SH-SY5Y (cell line): ENCODE measurements around the gene OR1S1.

Experiments used
- GATA2 ChIP-seq: IDR thresholded peaks from 2 replicates; pipeline ENCODE4 v1.6.1; 2011; ENCODE audit warnings: mild to moderate bottlenecking, low read depth, low read length
- GATA3 ChIP-seq: IDR thresholded peaks from 2 replicates; pipeline ENCODE4 v1.6.1; 2011; ENCODE audit warnings: low read depth, mild to moderate bottlenecking, low read length, moderate library complexity

DNA sequence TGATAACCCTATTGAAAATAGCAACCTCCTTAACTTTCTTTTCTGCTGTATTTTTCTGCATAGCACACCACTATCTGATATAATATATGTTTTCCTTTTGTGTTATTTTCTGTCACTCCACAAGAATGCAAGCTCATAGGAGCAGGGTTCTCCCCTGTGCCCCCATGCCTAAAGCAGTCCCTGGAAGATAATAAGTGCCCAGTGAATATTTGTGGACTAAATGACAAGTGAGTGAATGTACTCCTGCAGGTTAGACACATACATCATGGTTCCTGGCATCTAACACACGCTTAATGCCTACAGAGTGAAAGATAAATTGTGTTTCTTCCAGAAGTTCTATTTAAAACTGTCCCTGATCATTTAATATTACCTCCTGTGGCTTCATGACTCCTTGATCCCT lies 47.5 kb upstream of the OR1S1 start:
- TF ChIP-seq GATA2 (no peak), GATA3 (no peak)
